ENCODE results near the gene GAREM1.

Gene GAREM1

GRCh38 chr18:32373995-32374394 is 96.7 kb downstream of the GAREM1 start:
- no peak for DNase-seq
- Histone ChIP-seq H3K9me3 (ENCODE audit: control insufficient read depth, low read length) (no peaks in the 10 kb centered on the region), H3K36me3 (ENCODE audit: control insufficient read depth, insufficient read depth, low read length) (no peaks in the 10 kb centered on the region), H3K27me3 (replicated peaks; ENCODE audit: control insufficient read depth, insufficient read depth, low read length, poor library complexity, severe bottlenecking) (no peaks in the 10 kb centered on the region), H3K27ac (ENCODE audit: insufficient read depth, low read length, poor library complexity, severe bottlenecking) (no peak overlapping the region), H3K4me1 (ENCODE audit: control insufficient read depth, insufficient read depth, low read length, poor library complexity, severe bottlenecking) (no peaks in the 10 kb centered on the region), H3K4me3 (ENCODE audit: insufficient read depth, low read depth, low read length, poor library complexity, severe bottlenecking) (no peak overlapping the region)

DNA sequence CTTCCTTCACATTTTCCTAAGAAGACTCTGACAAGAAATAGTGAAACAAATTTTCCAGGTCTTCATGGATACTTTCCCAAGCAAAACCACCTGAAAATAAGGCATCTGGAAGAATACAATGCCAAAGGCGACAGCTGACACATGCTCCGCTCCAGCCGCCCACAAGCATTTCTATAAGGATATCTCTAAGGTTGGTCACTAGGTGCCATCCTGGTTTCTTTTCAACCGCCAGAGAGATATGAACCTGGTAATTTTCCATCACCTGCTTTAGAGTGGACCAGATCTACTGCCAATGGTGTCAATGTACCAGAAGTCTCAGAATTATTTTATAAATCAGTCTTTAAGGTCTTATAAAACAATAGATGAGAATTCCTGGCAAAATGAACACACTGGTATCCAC is 97.2 kb downstream of the GAREM1 start:
- Histone ChIP-seq H3K27ac (ENCODE audit: insufficient read depth, low read length, poor library complexity, severe bottlenecking) (no peak overlapping the region), H3K4me3 (ENCODE audit: insufficient read depth, low read depth, low read length, poor library complexity, severe bottlenecking) (no peak overlapping the region), H3K36me3 (ENCODE audit: control insufficient read depth, insufficient read depth, low read length) (no peaks in the 10 kb centered on the region), H3K4me1 (ENCODE audit: control insufficient read depth, insufficient read depth, low read length, poor library complexity, severe bottlenecking) (no peaks in the 10 kb centered on the region), H3K27me3 (replicated peaks; ENCODE audit: control insufficient read depth, insufficient read depth, low read length, poor library complexity, severe bottlenecking) (no peaks in the 10 kb centered on the region), H3K9me3 (ENCODE audit: control insufficient read depth, low read length) (no peaks in the 10 kb centered on the region)
- DNase-seq, result no peak

- no peak for DNase-seq
Observed at GRCh38 chr18:32372381-32373061, 98.2 kb downstream of the GAREM1 start.

GRCh38 chr18:32372047-32372380 is 98.7 kb downstream of the GAREM1 start:
- no peaks in the 10 kb centered on the region for H3K36me3 ChIP-seq (ENCODE audit: control insufficient read depth, insufficient read depth, low read length)
- H3K27ac ChIP-seq (ENCODE audit: insufficient read depth, low read length, poor library complexity, severe bottlenecking), result no peak overlapping the region
- H3K4me1 ChIP-seq (ENCODE audit: control insufficient read depth, insufficient read depth, low read length, poor library complexity, severe bottlenecking), result no peaks in the 10 kb centered on the region
- no peak for DNase-seq
- H3K4me3 ChIP-seq (ENCODE audit: insufficient read depth, low read depth, low read length, poor library complexity, severe bottlenecking), result no peak overlapping the region
- no peaks in the 10 kb centered on the region for H3K27me3 ChIP-seq (replicated peaks; ENCODE audit: control insufficient read depth, insufficient read depth, low read length, poor library complexity, severe bottlenecking)
- H3K9me3 ChIP-seq (ENCODE audit: control insufficient read depth, low read length), result no peaks in the 10 kb centered on the region

More at GRCh38 chr18:32372381-32373061, 98.2 kb downstream of the GAREM1 start:
- Histone ChIP-seq H3K27me3 (replicated peaks; ENCODE audit: control insufficient read depth, insufficient read depth, low read length, poor library complexity, severe bottlenecking) (no peaks in the 10 kb centered on the region), H3K36me3 (ENCODE audit: control insufficient read depth, insufficient read depth, low read length) (no peaks in the 10 kb centered on the region), H3K4me3 (ENCODE audit: insufficient read depth, low read depth, low read length, poor library complexity, severe bottlenecking) (no peak overlapping the region), H3K27ac (ENCODE audit: insufficient read depth, low read length, poor library complexity, severe bottlenecking) (no peak overlapping the region), H3K9me3 (ENCODE audit: control insufficient read depth, low read length) (no peaks in the 10 kb centered on the region), H3K4me1 (ENCODE audit: control insufficient read depth, insufficient read depth, low read length, poor library complexity, severe bottlenecking) (no peaks in the 10 kb centered on the region)

DNA sequence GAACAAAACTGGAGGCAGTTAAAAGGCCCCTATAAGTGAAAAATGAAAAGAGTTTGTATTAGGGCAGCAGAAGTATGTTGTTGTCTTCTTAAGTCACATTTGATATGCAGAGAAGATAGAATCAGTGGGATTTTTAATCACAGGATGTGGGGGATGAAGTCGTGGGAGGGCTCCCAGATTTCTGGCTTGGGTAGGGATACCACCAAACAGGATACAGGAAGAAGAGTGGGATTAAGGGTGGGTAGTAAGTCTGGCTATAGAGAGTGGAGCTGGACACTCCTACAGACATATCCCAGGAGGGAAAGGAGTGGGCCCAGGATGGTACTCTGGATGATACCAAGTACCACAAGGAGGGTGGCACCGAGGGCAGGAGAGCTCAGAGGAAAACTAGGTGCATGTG is 99.3 kb downstream of the GAREM1 start:
- DNase-seq, result no peak
- H3K4me3 ChIP-seq (ENCODE audit: insufficient read depth, low read depth, low read length, poor library complexity, severe bottlenecking), result no peak overlapping the region
- H3K36me3 ChIP-seq (ENCODE audit: control insufficient read depth, insufficient read depth, low read length), result no peaks in the 10 kb centered on the region
- H3K9me3 ChIP-seq (ENCODE audit: control insufficient read depth, low read length), result no peaks in the 10 kb centered on the region
- H3K27me3 ChIP-seq (replicated peaks; ENCODE audit: control insufficient read depth, insufficient read depth, low read length, poor library complexity, severe bottlenecking), result no peaks in the 10 kb centered on the region
- H3K4me1 ChIP-seq (ENCODE audit: control insufficient read depth, insufficient read depth, low read length, poor library complexity, severe bottlenecking), result no peaks in the 10 kb centered on the region
- H3K27ac ChIP-seq (ENCODE audit: insufficient read depth, low read length, poor library complexity, severe bottlenecking), result no peak overlapping the region

DNA sequence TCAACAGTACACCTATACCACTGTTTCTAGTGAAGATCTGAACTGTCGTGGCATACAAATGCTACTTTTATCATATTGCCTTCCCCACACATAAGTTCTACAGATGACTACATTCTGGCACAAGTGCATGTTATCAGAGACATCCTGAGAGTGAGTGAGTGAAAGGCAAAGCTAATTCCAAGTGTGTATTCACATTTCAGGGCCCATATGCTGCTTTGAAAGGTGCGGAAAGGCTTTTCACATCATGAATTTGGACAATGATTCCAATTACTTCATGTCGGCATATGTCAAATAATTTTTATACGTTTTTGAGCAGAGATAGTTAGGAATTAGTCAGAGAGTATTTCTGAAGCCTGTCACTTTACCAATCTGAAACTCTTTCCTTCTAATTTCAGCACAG is 101.7 kb downstream of the GAREM1 start:
- Histone ChIP-seq H3K9me3 (ENCODE audit: control insufficient read depth, low read length) (no peaks in the 10 kb centered on the region), H3K4me3 (ENCODE audit: insufficient read depth, low read depth, low read length, poor library complexity, severe bottlenecking) (no peak overlapping the region), H3K4me1 (ENCODE audit: control insufficient read depth, insufficient read depth, low read length, poor library complexity, severe bottlenecking) (no peaks in the 10 kb centered on the region), H3K36me3 (ENCODE audit: control insufficient read depth, insufficient read depth, low read length) (no peaks in the 10 kb centered on the region), H3K27me3 (replicated peaks; ENCODE audit: control insufficient read depth, insufficient read depth, low read length, poor library complexity, severe bottlenecking) (no peaks in the 10 kb centered on the region), H3K27ac (ENCODE audit: insufficient read depth, low read length, poor library complexity, severe bottlenecking) (no peak overlapping the region)
- DNase-seq, result no peak

DNA sequence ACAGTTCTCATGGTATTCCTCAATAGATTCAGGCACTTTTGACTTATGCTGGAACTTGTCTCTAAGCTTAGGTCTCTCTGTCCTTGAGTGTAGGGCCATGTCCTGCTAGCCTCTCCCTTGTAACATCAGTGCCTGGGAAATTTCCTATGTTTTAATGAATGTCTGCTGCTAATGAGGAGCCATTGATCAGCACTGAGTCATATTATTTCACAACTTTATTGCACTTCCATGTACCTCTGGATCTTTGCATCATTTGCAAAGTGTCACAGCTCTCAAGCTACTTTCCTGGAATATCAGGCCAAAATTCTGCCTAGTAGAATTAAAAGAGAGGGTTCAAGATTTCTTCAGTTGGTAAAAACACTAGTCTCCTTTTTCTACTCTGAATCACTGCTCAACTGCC is 102.5 kb downstream of the GAREM1 start:
- no peaks in the 10 kb centered on the region for H3K27me3 ChIP-seq (replicated peaks; ENCODE audit: control insufficient read depth, insufficient read depth, low read length, poor library complexity, severe bottlenecking)
- no peaks in the 10 kb centered on the region for H3K4me1 ChIP-seq (ENCODE audit: control insufficient read depth, insufficient read depth, low read length, poor library complexity, severe bottlenecking)
- H3K4me3 ChIP-seq (ENCODE audit: insufficient read depth, low read depth, low read length, poor library complexity, severe bottlenecking), result no peak overlapping the region
- H3K36me3 ChIP-seq (ENCODE audit: control insufficient read depth, insufficient read depth, low read length), result no peaks in the 10 kb centered on the region
- DNase-seq, result no peak
- no peak overlapping the region for H3K27ac ChIP-seq (ENCODE audit: insufficient read depth, low read length, poor library complexity, severe bottlenecking)
- H3K9me3 ChIP-seq (ENCODE audit: control insufficient read depth, low read length), result no peaks in the 10 kb centered on the region

DNA sequence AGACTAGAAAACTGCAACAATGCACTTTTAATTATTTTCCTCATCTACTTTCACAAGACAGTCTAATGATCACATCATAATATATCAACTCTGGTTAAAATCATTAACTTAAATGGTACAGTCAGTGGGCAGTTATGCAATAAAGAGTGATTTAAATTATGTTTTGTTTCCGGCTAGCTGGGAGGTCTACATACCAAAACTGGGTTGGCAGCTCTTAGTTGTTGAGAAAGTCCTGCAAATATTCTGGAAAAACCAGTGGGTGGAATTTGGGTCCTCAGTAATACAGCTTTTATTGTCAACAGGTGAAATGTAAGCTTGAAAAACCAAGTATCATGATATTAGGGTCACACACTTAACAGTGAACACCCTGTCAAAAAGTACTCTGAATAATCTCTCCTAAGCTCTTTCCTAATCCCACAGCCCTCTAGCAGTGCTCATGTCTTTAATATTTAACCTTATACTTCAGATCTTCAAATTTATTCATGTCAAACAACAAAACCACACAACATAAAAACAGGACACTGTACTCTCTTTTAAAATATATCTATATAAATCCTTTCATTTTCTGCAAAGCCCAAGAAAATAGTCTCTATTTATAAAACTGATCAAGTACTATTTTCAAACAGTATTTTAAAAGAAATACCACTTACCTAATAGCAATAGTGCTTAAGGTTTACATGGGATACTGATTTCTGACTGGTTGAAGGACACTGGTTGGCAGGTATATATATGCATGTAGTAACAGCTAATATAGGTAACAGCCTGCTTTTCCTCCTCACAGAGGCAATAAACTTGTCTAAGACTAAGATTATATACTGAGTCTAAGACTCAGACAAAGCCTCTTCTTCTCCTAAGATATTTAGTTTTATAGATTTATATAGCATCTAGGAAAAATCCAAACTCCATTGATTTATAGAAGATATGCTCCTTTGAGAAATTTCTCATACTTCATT is 103.8 kb downstream of the GAREM1 start:
- Histone ChIP-seq H3K4me1 (ENCODE audit: control insufficient read depth, insufficient read depth, low read length, poor library complexity, severe bottlenecking) (no peaks in the 10 kb centered on the region), H3K9me3 (ENCODE audit: control insufficient read depth, low read length) (no peaks in the 10 kb centered on the region), H3K36me3 (ENCODE audit: control insufficient read depth, insufficient read depth, low read length) (no peaks in the 10 kb centered on the region), H3K27me3 (replicated peaks; ENCODE audit: control insufficient read depth, insufficient read depth, low read length, poor library complexity, severe bottlenecking) (no peaks in the 10 kb centered on the region), H3K27ac (ENCODE audit: insufficient read depth, low read length, poor library complexity, severe bottlenecking) (no peak overlapping the region), H3K4me3 (ENCODE audit: insufficient read depth, low read depth, low read length, poor library complexity, severe bottlenecking) (no peak overlapping the region)
- no peak for DNase-seq

GRCh38 chr18:32362484-32362883 is 108.2 kb downstream of the GAREM1 start:
- H3K4me3 ChIP-seq (ENCODE audit: insufficient read depth, low read depth, low read length, poor library complexity, severe bottlenecking), result no peak overlapping the region
- no peaks in the 10 kb centered on the region for H3K9me3 ChIP-seq (ENCODE audit: control insufficient read depth, low read length)
- no peaks in the 10 kb centered on the region for H3K27me3 ChIP-seq (replicated peaks; ENCODE audit: control insufficient read depth, insufficient read depth, low read length, poor library complexity, severe bottlenecking)
- no peaks in the 10 kb centered on the region for H3K4me1 ChIP-seq (ENCODE audit: control insufficient read depth, insufficient read depth, low read length, poor library complexity, severe bottlenecking)
- no peak for DNase-seq
- H3K36me3 ChIP-seq (ENCODE audit: control insufficient read depth, insufficient read depth, low read length), result no peaks in the 10 kb centered on the region
- H3K27ac ChIP-seq (ENCODE audit: insufficient read depth, low read length, poor library complexity, severe bottlenecking), result no peak overlapping the region

DNA sequence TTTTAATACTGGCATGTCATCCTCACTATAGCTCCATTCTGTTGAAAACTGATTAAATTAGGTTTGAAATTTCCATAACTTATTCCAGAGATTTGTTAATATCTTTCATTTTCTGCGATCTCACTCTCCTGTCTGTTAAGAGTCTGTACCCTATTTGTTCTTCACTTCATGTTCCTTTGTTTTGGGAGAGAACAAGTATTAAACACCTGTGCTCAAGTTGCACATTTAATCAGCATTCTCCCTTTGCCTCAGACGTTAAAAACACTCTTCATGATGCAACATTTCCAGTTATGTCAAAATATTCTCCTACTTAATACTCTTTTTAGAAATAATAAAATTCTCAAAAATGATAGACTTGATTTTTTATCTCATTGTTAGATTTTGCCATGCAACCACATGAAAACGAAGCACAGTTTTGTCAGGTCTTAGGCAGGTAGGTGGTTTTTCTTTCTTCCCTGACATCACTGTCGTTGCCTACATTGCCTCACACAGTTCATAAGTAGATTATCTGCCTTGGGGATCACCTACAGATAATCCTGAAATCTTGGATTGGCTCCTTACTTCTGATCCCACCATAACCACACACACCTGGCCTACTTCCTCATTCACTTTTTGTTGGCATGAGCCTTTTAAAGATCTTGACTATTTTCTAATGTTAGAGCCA is 109.9 kb downstream of the GAREM1 start:
- no peak overlapping the region for H3K4me3 ChIP-seq (ENCODE audit: insufficient read depth, low read depth, low read length, poor library complexity, severe bottlenecking)
- H3K36me3 ChIP-seq (ENCODE audit: control insufficient read depth, insufficient read depth, low read length), result no peaks in the 10 kb centered on the region
- no peak for DNase-seq
- H3K4me1 ChIP-seq (ENCODE audit: control insufficient read depth, insufficient read depth, low read length, poor library complexity, severe bottlenecking), result no peaks in the 10 kb centered on the region
- H3K27ac ChIP-seq (ENCODE audit: insufficient read depth, low read length, poor library complexity, severe bottlenecking), result no peak overlapping the region
- no peaks in the 10 kb centered on the region for H3K9me3 ChIP-seq (ENCODE audit: control insufficient read depth, low read length)
- H3K27me3 ChIP-seq (replicated peaks; ENCODE audit: control insufficient read depth, insufficient read depth, low read length, poor library complexity, severe bottlenecking), result no peaks in the 10 kb centered on the region
